ENCODE measurements around the gene HHAT.

- TF ChIP-seq CTCF (conservative IDR thresholded peaks at IDR 0.05; ENCODE audit: low read length), result no peak
- no peak for TF ChIP-seq EZH2phosphoT487 (IDR thresholded peaks at IDR 0.05; ENCODE audit: borderline replicate concordance)
These were observed 83.5 kb downstream of the HHAT start for GRCh38 chr1:210412240-210412639.

Data from Loucy (cell line).